GM18498 (cell line): ENCODE data around the gene CGB5.
"Not testable (repeated sequence)": the region's sequence is repeated elsewhere in the genome, so short reads cannot be mapped to it uniquely, and the experiment has no call there.

Source experiments
- ATAC-seq: cut with Tn5 transposase; IDR thresholded peaks from one replicate; pipeline ENCODE4 v1.9.1; 2021; ENCODE audit warnings: mild to moderate bottlenecking, moderate library complexity; ENCODE audit not compliant: unreplicated experiment

Gene CGB5

DNA sequence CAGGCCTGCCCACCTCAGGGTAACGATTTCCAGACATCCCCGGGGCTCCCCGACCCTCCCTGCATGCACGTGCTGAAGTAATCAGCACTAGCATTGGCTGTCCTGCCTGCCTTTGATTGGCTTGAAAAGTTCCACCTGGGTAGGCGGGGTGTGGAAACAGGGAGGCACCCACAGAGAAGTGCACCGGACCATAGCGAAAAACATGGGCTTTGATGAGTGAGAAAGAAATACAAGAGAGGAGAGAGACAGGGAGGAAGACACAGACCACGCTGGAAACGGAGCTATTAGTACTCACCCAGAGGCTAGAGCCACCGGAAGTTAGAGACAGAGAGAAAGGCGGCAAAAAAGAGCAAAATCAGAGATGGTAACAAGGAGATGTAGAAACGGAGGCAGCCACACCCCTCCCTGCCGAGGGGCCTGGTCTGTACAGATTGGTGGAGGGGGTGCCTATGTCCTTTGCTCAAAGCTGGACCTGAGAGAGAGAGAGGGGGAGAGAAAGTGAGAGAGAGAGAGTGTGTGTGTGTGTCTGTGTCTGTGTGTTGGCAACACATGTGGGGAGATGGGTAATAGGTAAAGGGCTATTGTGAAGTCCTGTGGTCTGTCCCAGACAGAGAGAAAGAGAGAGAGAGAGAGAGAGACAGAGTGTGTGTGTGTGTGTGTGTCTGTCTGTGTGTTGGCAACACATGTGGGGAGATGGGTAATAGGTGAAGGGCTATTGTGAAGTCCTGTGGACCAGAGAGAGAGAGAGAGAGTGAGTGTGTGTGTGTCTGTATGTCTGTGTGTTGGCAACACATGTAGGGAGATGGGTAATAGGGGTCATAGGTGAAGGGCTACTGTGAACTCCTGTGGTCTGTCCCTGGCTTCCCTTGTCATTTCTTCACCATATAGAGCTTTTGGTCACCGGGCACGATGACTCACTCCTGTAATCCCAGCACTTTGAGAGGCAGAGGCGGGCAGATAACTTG lies 22.4 kb upstream of the CGB5 start:
- no peak for ATAC-seq

DNA sequence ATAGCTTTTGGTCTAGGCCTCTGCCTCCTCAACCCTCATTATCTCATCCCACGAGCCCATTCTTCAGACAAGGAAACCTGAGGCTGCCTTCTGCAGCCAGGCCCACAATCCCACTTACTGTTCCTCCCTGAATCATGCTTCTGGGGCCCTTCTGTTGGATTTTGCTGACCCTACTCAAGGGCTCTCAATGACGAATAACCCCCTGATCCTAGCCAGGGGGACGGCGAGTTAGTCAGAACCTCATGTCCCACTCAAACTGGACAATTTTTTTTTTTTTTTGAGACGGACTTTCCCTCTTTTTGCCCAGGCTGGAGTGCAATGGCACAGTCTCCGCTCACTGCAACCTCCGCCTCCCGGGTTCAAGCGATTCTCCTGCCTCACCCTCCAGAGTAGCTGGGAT lies 21.5 kb upstream of the CGB5 start:
- ATAC-seq: no peak

DNA sequence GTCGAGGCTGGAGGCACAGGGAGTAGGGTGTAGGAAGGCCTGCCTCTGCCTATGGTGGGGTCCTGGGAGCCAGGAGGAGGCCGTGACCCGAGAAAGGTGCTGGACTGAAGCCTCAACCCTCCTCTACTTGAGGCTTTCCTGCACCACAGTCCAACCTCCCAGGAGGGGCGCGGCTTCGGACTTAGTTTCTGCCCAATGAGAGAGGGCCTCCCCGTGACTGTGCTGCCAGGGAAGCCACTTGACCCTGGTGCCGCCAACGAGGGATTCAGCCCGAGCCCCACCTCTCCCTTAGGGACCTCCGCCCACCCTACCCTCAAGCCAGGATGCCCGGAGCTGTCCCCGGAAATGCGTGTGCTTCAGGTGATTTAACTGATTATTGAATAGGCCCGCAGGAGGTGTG lies 19.4 kb upstream of the CGB5 start, which contains the start of gene CGB3:
Gene CGB3, minus strand, starts transcription at position 101 of the 400 bp plus-strand sequence. CDS start 362 bp downstream, outside the sequence.
- ATAC-seq: not testable (repeated sequence)

DNA sequence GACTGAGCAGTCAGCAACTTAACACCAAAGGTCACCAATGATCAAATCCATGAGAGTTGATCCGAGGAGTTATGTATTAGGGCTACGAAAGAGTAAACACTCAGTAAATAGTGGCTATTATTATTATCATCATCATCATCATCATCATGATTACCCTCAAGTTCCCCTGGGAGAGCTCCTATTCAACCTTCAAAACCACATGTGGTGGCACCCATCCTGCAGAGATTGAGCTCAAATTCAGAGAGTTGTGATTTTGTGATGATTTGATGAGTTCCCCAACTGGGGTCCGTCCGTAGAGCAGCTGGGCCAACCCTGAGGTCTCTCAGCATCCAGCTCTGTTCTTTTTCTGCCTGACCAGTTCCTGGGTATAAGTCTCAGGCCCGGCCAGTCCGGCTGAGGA lies 18.6 kb upstream of the CGB5 start:
- not testable (repeated sequence) for ATAC-seq

- ATAC-seq: not testable (repeated sequence)
These were observed 18.0 kb upstream of the CGB5 start for GRCh38 chr19:49025599-49025998.

DNA sequence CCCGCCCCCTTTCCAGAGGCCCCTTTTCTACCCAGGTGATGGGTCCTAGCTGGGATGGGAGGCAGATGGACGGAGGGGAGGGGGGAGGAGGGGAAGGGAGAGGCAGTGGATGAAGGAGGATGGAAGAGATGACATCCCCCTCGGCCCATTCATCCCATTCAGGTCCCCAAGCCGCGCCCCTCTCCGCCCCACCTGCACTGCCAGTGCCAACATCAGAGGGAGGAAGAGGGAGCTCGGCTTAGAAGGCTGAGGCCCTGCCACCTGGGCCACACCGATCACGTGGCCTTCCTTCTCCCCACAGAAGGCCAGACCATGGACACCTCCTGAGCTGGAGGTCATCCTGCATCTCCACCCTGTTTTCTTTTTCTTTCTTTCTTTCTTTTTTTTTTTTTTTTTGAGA lies 15.0 kb upstream of the CGB5 start:
- not testable (repeated sequence) for ATAC-seq

GRCh38 chr19:49029749-49030148 lies 13.9 kb upstream of the CGB5 start:
- ATAC-seq: not testable (repeated sequence)

GRCh38 chr19:49030323-49030722 lies 13.3 kb upstream of the CGB5 start:
- not testable (repeated sequence) for ATAC-seq

GRCh38 chr19:49031642-49032301 lies 11.9 kb upstream of the CGB5 start, which contains the start of gene CGB2:
TSS of gene CGB2 (plus strand) at chr19:49031890. CDS start at chr19:49032096, 206 bp downstream.
- ATAC-seq: not testable (repeated sequence)

DNA sequence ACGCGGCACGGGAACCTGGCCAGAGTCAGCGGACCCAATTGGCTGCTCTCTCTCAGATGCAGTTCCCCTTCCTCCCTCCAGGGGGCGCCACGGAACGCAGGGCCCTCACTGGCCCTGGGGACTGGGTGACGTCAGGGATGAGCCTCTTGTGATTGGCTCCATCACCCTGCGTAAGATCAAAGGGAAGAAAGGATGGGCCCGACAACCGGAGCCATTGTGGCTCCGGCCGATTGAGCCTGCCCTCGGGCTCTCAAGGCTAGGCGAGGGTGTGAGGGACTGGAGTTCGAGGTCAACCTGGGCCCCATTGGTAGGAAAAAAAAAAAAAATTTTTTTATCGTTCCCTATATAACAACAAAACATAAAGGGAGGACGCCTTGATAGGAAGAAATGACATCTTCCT lies 6.8 kb upstream of the CGB5 start, which contains the start of gene CGB1:
Gene CGB1, minus strand, starts transcription at position 81 of the 400 bp plus-strand sequence. CDS start 184 bp downstream, outside the sequence.
- not testable (repeated sequence) for ATAC-seq

- ATAC-seq: not testable (repeated sequence)
These were observed 5.5 kb upstream of the CGB5 start for GRCh38 chr19:49038111-49038510.

- not testable (repeated sequence) for ATAC-seq
These were observed 4.9 kb upstream of the CGB5 start for GRCh38 chr19:49038557-49039276.

GRCh38 chr19:49039736-49040135 lies 3.9 kb upstream of the CGB5 start:
- not testable (repeated sequence) for ATAC-seq

- ATAC-seq: no peak
These were observed 1.5 kb upstream of the CGB5 start for GRCh38 chr19:49042177-49042576.

- not testable (repeated sequence) for ATAC-seq
These were observed 982 bp upstream of the CGB5 start for GRCh38 chr19:49042666-49043065.

DNA sequence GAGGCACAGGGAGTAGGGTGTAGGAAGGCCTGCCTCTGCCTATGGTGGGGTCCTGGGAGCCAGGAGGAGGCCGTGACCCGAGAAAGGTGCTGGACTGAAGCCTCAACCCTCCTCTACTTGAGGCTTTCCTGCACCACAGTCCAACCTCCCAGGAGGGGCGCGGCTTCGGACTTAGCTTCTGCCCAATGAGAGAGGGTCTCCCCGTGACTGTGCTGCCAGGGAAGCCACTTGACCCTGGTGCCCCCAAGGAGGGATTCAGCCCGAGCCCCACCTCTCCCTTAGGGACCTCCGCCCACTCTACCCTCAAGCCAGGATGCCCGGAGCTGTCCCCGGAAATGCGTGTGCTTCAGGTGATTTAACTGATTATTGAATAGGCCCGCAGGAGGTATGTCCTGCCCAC lies 5.4 kb downstream of the CGB5 start, which contains the start of gene CGB8:
Gene CGB8, minus strand, starts transcription at position 101 of the 400 bp plus-strand sequence. CDS start 372 bp downstream, outside the sequence.
- not testable (repeated sequence) for ATAC-seq

GRCh38 chr19:49049834-49050233 lies 6.2 kb downstream of the CGB5 start:
- ATAC-seq: not testable (repeated sequence)

DNA sequence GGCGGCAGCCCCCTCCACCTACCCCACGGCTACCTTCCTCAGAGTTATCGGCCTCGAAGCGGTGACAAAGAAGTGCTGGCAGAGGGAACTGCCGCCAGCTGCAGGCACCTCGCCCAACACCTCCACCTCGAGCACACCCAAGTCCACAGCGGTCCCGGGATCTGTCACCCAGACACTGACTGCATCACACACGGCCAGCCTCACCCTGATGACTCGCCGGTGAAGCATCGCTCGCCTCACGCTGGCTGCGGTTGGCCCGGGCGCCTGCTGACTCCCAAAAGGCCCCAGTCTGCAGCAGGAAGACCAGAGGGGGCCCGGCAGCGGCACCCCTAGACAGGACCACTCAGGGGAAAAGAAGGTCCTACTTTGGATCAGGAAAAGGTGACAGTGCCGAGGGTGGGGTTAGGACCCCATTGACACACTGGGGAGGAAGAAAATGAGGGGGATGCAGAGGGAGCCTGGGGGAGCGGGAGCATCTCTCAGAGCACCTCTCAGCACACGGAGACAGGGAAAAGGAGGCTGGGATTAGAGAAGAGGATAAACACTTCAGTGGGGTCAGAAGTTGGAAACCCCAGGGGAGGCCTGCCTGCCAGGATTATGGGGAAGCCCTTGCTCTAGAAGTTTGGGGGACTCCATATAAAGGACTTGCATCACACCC lies 6.9 kb downstream of the CGB5 start:
- not testable (repeated sequence) for ATAC-seq

- no peak for ATAC-seq
These were observed 12.7 kb downstream of the CGB5 start for GRCh38 chr19:49056101-49056901.
